ENCODE measurements around the gene HBG2.

HBG2 gene

GRCh38 chr11:5286901-5287300 is 32.3 kb upstream of the HBG2 start:
- no peak overlapping the region for H3K4me3 ChIP-seq (ENCODE audit: low read depth, low read length)
- in situ Hi-C loops (cut with HindIII; ENCODE audit: low sequenced_read_pairs), result no loop called here
- DNase-seq (ENCODE audit: low read depth), result no peak
- no peak for TF ChIP-seq CTCF (IDR thresholded peaks at IDR 0.05; ENCODE audit: low read depth, low read length, missing control alignments)

GRCh38 chr11:5286351-5286750 is 31.8 kb upstream of the HBG2 start:
- no peak for DNase-seq (ENCODE audit: low read depth)
- in situ Hi-C loops (cut with HindIII; ENCODE audit: low sequenced_read_pairs), result no loop called here
- no peak for TF ChIP-seq CTCF (IDR thresholded peaks at IDR 0.05; ENCODE audit: low read depth, low read length, missing control alignments)
- H3K4me3 ChIP-seq (ENCODE audit: low read depth, low read length), result no peak overlapping the region

- TF ChIP-seq CTCF (IDR thresholded peaks at IDR 0.05; ENCODE audit: low read depth, low read length, missing control alignments), result no peak
- no peak overlapping the region for H3K4me3 ChIP-seq (ENCODE audit: low read depth, low read length)
- DNase-seq (ENCODE audit: low read depth), result no peak
- in situ Hi-C loops (cut with HindIII; ENCODE audit: low sequenced_read_pairs), result no loop called here
Measured at GRCh38 chr11:5285703-5286340, 31.2 kb upstream of the HBG2 start.

- TF ChIP-seq CTCF (IDR thresholded peaks at IDR 0.05; ENCODE audit: low read depth, low read length, missing control alignments), result no peak
- in situ Hi-C loops (cut with HindIII; ENCODE audit: low sequenced_read_pairs), result no loop called here
- no peak overlapping the region for H3K4me3 ChIP-seq (ENCODE audit: low read depth, low read length)
Measured at GRCh38 chr11:5284637-5285036, 30.1 kb upstream of the HBG2 start.

GRCh38 chr11:5283882-5284281 is 29.3 kb upstream of the HBG2 start:
- no peak for DNase-seq (ENCODE audit: low read depth)
- TF ChIP-seq CTCF (IDR thresholded peaks at IDR 0.05; ENCODE audit: low read depth, low read length, missing control alignments), result no peak
- H3K4me3 ChIP-seq (ENCODE audit: low read depth, low read length), result no peak overlapping the region
- in situ Hi-C loops (cut with HindIII; ENCODE audit: low sequenced_read_pairs), result no loop called here

More at GRCh38 chr11:5284637-5285036, 30.1 kb upstream of the HBG2 start:
- DNase-seq (ENCODE audit: low read depth), result no peak

GRCh38 chr11:5283086-5283485 is 28.5 kb upstream of the HBG2 start:
- DNase-seq (ENCODE audit: low read depth), result no peak
- TF ChIP-seq CTCF (IDR thresholded peaks at IDR 0.05; ENCODE audit: low read depth, low read length, missing control alignments), result no peak
- in situ Hi-C loops (cut with HindIII; ENCODE audit: low sequenced_read_pairs), result no loop called here
- H3K4me3 ChIP-seq (ENCODE audit: low read depth, low read length), result no peak overlapping the region

All from astrocyte of the cerebellum (primary cell).